Glutamatergic neuron (in vitro differentiated cells): ENCODE results near the gene CAST. TPM values are rescaled to one million over a fixed set of nuclear protein-coding genes. Genes with fewer than 3 reads are reported as not detected.

Experiments
- DNase-seq: peaks from one replicate; pipeline ENCODE4 v3.0.0; 2022
- H3K27ac Mint-ChIP-seq: one replicate; pipeline ENCODE4 v1.8.0; 2020; ENCODE audit warnings: mild to moderate bottlenecking, mixed read lengths, inconsistent platforms; ENCODE audit not compliant: unreplicated experiment
- H3K27me3 Mint-ChIP-seq: one replicate; pipeline ENCODE4 v1.8.0; 2020; ENCODE audit warnings: mild to moderate bottlenecking, moderate library complexity, mixed read lengths, inconsistent platforms; ENCODE audit not compliant: unreplicated experiment
- H3K36me3 Mint-ChIP-seq: one replicate; pipeline ENCODE4 v1.8.0; 2020; ENCODE audit warnings: mild to moderate bottlenecking, mixed read lengths, inconsistent platforms; ENCODE audit not compliant: unreplicated experiment
- H3K4me1 Mint-ChIP-seq: one replicate; pipeline ENCODE4 v1.8.0; 2020; ENCODE audit warnings: mild to moderate bottlenecking, low read depth, mixed read lengths, inconsistent platforms; ENCODE audit not compliant: unreplicated experiment
- H3K4me3 Mint-ChIP-seq: one replicate; pipeline ENCODE4 v1.8.0; 2020; ENCODE audit warnings: mild to moderate bottlenecking, mixed read lengths, inconsistent platforms; ENCODE audit not compliant: unreplicated experiment
- H3K9me3 Mint-ChIP-seq: one replicate; pipeline ENCODE4 v1.8.0; 2020; ENCODE audit warnings: mild to moderate bottlenecking, moderate library complexity, mixed read lengths, inconsistent platforms; ENCODE audit not compliant: unreplicated experiment
- CTCF ChIP-seq: fragments of 200-600 bp; sonication (generic); IDR thresholded peaks from one replicate; pipeline ENCODE4 v1.5.0; 2021; ENCODE audit not compliant: partially characterized antibody, unreplicated experiment
- total RNA-seq: library from RNA; stranded (reverse); fragmentation: NEBNext Ultra II Directional; extraction: Animal tissue kit (Norgen Biotek cat#: 25700); gene quantifications from one replicate; pipeline ENCODE4 v1.2.1, GENCODE V29; 2021; ENCODE audit not compliant: unreplicated experiment

CAST gene
- total RNA-seq, 1 donor from 2014 or later, result 19.4 TPM

- Mint-ChIP-seq H3K36me3 (no peaks in the 10 kb centered on the region), H3K4me3 (no peak overlapping the region), H3K27ac (no peak overlapping the region), H3K27me3 (no peaks in the 10 kb centered on the region), H3K9me3 (peaks cover 2% of the 10 kb centered on the region), H3K4me1 (no peaks in the 10 kb centered on the region)
- no peak for DNase-seq
- no peak for TF ChIP-seq CTCF
These were observed 160.7 kb downstream of the CAST start for GRCh38 chr5:96822686-96823459.

GRCh38 chr5:96823900-96824380 lies 161.8 kb downstream of the CAST start:
- no peaks in the 10 kb centered on the region for H3K4me1 Mint-ChIP-seq
- no peak for DNase-seq
- no peaks in the 10 kb centered on the region for H3K36me3 Mint-ChIP-seq
- no peak overlapping the region for H3K4me3 Mint-ChIP-seq
- no peak for TF ChIP-seq CTCF
- no peak overlapping the region for H3K27ac Mint-ChIP-seq
- no peaks in the 10 kb centered on the region for H3K27me3 Mint-ChIP-seq
- peaks cover 2% of the 10 kb centered on the region for H3K9me3 Mint-ChIP-seq

Other genes with a start within 250 kb of the CAST start
- gene PCSK1, start 229.1 kb upstream of the CAST start, total RNA-seq, result 11.6 TPM
- 12.0 TPM for gene ERAP1, start 145.6 kb downstream of the CAST start, total RNA-seq
- not detected for gene ERAP2, start 214.1 kb downstream of the CAST start, total RNA-seq